Left ventricle myocardium inferior (tissue), 1 donor: ENCODE data around the gene CREB1. TPM values are rescaled to one million over a fixed set of nuclear protein-coding genes. Genes with fewer than 3 reads are reported as not detected.
A peak's percentile ranks its signal among the peaks of the same experiment; 100 is the strongest.

Experiments
- DNase-seq: peaks from one replicate; pipeline ENCODE4 v3.0.0-alpha.2; 2020
- H3K27ac ChIP-seq: fragments of 200-600 bp; replicated peaks from 2 replicates; pipeline ENCODE4 v1.8.0; 2021
- H3K27me3 ChIP-seq: fragments of 200-600 bp; 2 replicates; pipeline ENCODE4 v1.8.0; 2021; ENCODE audit warnings: low read depth
- H3K36me3 ChIP-seq: fragments of 200-600 bp; 2 replicates; pipeline ENCODE4 v1.8.0; 2021
- H3K4me1 ChIP-seq: fragments of 200-600 bp; 2 replicates; pipeline ENCODE4 v1.8.0; 2021
- H3K4me3 ChIP-seq: fragments of 200-600 bp; 2 replicates; pipeline ENCODE4 v1.8.0; 2021; ENCODE audit warnings: mild to moderate bottlenecking, moderate library complexity
- H3K9me3 ChIP-seq: fragments of 200-600 bp; replicated peaks from 2 replicates; pipeline ENCODE4 v1.8.0; 2021
- CTCF ChIP-seq: fragments of 200-600 bp; IDR thresholded peaks from 2 replicates; pipeline ENCODE4 v1.8.0; 2021; ENCODE audit warnings: antibody characterized with exemption, mild to moderate bottlenecking, borderline replicate concordance
- intact Hi-C: fragments of 100-400 bp; cut with micrococcal nuclease; formaldehyde crosslinking; loops from one replicate; pipeline ENCODE4 v1.11.0; 2022
- total RNA-seq: library from RNA; stranded (reverse); fragmentation: NEBNext Ultra II Directional; extraction: Animal tissue kit (Norgen Biotek cat#: 25700); gene quantifications from one replicate; pipeline ENCODE4 v1.2.1, GENCODE V29; 2021
- donor health status: DM: no; HTN: yes; CAD: no; lungs with severe emphysema.

The CREB1 gene
- total RNA-seq, 1 donor from 2014 or later: 50.5 TPM

- no peak for TF ChIP-seq CTCF
- intact Hi-C loops: no loop called here
- no peak for DNase-seq
- H3K36me3 ChIP-seq: no peaks in the 10 kb centered on the region
- peaks cover 58% of the 10 kb centered on the region for H3K4me1 ChIP-seq
- no peaks in the 10 kb centered on the region for H3K27me3 ChIP-seq
- H3K27ac ChIP-seq: no peak overlapping the region
- H3K9me3 ChIP-seq: no peaks in the 10 kb centered on the region
- H3K4me3 ChIP-seq: no peak overlapping the region
Observed at GRCh38 chr2:207541933-207542332, 12.2 kb downstream of the CREB1 start.

- Histone ChIP-seq H3K9me3 (no peaks in the 10 kb centered on the region), H3K27ac (no peak overlapping the region), H3K4me3 (no peak overlapping the region), H3K27me3 (no peaks in the 10 kb centered on the region), H3K4me1 (peaks cover 59% of the 10 kb centered on the region), H3K36me3 (no peaks in the 10 kb centered on the region)
- DNase-seq: no peak
- TF ChIP-seq CTCF: no peak
- intact Hi-C loops: no loop called here
Observed at GRCh38 chr2:207543272-207543671, 13.5 kb downstream of the CREB1 start.

GRCh38 chr2:207546822-207547221 lies 17.1 kb downstream of the CREB1 start:
- Histone ChIP-seq H3K9me3 (no peaks in the 10 kb centered on the region), H3K27ac (no peak overlapping the region), H3K27me3 (no peaks in the 10 kb centered on the region), H3K4me3 (no peak overlapping the region), H3K4me1 (peaks cover 61% of the 10 kb centered on the region), H3K36me3 (no peaks in the 10 kb centered on the region)
- intact Hi-C loops: no loop called here
- TF ChIP-seq CTCF: no peak
- DNase-seq: no peak

GRCh38 chr2:207549145-207549544 lies 19.4 kb downstream of the CREB1 start:
- TF ChIP-seq CTCF: no peak
- H3K27ac ChIP-seq: peak overlapping the region; percentile 67

GRCh38 chr2:207558079-207558491 lies 28.3 kb downstream of the CREB1 start:
- DNase-seq: no peak
- TF ChIP-seq CTCF: no peak
- Histone ChIP-seq H3K4me3 (no peak overlapping the region), H3K9me3 (no peaks in the 10 kb centered on the region), H3K27me3 (no peaks in the 10 kb centered on the region), H3K36me3 (peaks cover 19% of the 10 kb centered on the region), H3K4me1 (peaks cover 80% of the 10 kb centered on the region), H3K27ac (no peak overlapping the region)
- intact Hi-C loops: no loop called here

More at GRCh38 chr2:207549145-207549544, 19.4 kb downstream of the CREB1 start:
- H3K4me1 ChIP-seq: peaks cover 63% of the 10 kb centered on the region
- intact Hi-C loops: no loop called here
- H3K9me3 ChIP-seq: no peaks in the 10 kb centered on the region
- DNase-seq: no peak
- H3K27me3 ChIP-seq: no peaks in the 10 kb centered on the region
- no peaks in the 10 kb centered on the region for H3K36me3 ChIP-seq
- H3K4me3 ChIP-seq: peak overlapping the region; percentile 43
